Measurements from ENCODE around the gene LY6G5C. TPM values are rescaled to one million over a fixed set of nuclear protein-coding genes. Genes with fewer than 3 reads are reported as not detected.
A peak's percentile ranks its signal among the peaks of the same experiment; 100 is the strongest.

Gene LY6G5C
- total and polyA plus RNA-seq, 9 of the 15 experiments (the other 6 are each of a cell fraction or from before 2014, with no cell fraction given): 0.10 to 0.67 (median 0.46) TPM; not detected in 4

- TF ChIP-seq ZBTB40 (IDR thresholded peaks at IDR 0.05) (no peak), ZBTB40 (CRISPR knock-in tag; IDR thresholded peaks at IDR 0.05) (no peak), RNF2 (IDR thresholded peaks at IDR 0.05) (no peak), ZBTB2 (IDR thresholded peaks at IDR 0.05) (no peak; the same call in 1 of the 2 replicates), CREBBP (IDR thresholded peaks at IDR 0.05; ENCODE audit: low read depth, low read length) (no peak), RBM15 (IDR thresholded peaks at IDR 0.05; ENCODE audit: insufficient read depth, low read length) (no peak), SOX6 (IDR thresholded peaks at IDR 0.05) (0 out of 2 replicates have a peak, but pooled peaks have one; percentile 67), MIER1 (IDR thresholded peaks at IDR 0.05; ENCODE audit: low read depth) (peak; percentile 72; the same call in 1 of the 2 replicates), SMARCC2 (IDR thresholded peaks at IDR 0.05; ENCODE audit: low read depth) (peak; percentile 70), KHSRP (IDR thresholded peaks at IDR 0.05) (no peak), TSHZ1 (CRISPR knock-in tag; IDR thresholded peaks at IDR 0.05) (no peak), BACH1 (tag; IDR thresholded peaks at IDR 0.05) (no peak; the same call in 1 of the 2 replicates), CHCHD3 (CRISPR knock-in tag; IDR thresholded peaks at IDR 0.05) (no peak; the same call in 1 of the 2 replicates), FOXK1 (CRISPR knock-in tag; IDR thresholded peaks at IDR 0.05; ENCODE audit: borderline replicate concordance) (peak; percentile 98)
These were observed 27.7 kb downstream of the LY6G5C start (continued) for GRCh38 chr6:31652925-31653724.
